AG09309 (cell line): Measurements from ENCODE around the gene INSR.

ENCODE experiments used
- DNase-seq: peaks from one replicate; pipeline ENCODE4 v3.0.0-alpha.2; 2010; ENCODE audit warnings: low read depth
- H3K4me3 ChIP-seq: 2 replicates; pipeline ENCODE4 v1.5.1; 2011; ENCODE audit warnings: mild to moderate bottlenecking, low read depth, low read length, moderate library complexity; ENCODE audit not compliant: control insufficient read depth
- TF ChIP-seq, protein P1 (sequence below): IDR thresholded peaks from 2 replicates; pipeline ENCODE4 v1.5.1; 2011; ENCODE audit warnings: mild to moderate bottlenecking, low read depth, low read length, inconsistent platforms; ENCODE audit not compliant: insufficient read depth, control insufficient read depth; ENCODE audit errors: missing control alignments

INSR gene

DNA sequence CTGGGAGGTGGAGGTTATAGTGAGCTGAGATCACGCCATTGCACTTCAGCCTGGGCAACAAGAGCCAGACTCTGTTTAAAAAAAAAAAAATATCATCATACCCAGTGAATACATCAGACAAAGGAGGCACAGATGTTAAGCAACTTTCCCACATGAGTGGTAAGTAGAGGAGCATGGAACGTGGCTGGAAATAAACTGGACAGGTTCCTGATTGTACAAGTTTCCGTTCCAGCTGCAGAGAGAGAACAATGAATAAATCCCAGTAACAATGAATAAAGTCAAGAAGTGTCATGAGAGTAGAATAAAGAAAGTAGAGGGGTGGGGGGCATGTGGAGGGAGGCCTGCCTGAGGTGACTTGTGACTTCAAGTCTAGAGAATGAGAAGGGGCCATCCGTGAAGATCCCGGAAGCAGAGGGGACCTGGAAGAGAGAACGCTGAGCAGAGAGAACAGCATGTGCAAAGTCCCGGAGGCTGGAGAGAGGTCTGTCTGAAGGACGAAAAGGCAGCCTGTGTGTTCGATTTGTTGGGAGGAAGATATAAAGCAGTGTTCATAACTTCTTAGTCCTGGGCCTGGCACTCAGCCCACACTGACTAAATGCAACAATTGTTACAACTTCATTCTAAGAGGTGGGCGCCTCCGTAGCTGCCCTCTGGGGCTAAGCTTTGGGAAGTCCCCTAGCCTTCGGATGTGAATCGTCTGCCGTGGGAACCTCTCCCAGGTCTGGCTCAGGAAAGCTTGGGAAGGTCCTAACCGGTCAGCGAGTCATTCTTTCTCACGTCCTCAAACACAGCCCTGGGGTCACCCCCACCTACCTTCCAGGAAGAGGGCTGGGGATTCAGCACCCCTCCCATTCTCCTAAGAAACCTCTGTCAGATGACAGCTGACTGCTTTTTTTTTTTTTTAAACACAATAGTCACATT, 39.2 kb upstream of the INSR start:
- TF ChIP-seq, protein P1, sequence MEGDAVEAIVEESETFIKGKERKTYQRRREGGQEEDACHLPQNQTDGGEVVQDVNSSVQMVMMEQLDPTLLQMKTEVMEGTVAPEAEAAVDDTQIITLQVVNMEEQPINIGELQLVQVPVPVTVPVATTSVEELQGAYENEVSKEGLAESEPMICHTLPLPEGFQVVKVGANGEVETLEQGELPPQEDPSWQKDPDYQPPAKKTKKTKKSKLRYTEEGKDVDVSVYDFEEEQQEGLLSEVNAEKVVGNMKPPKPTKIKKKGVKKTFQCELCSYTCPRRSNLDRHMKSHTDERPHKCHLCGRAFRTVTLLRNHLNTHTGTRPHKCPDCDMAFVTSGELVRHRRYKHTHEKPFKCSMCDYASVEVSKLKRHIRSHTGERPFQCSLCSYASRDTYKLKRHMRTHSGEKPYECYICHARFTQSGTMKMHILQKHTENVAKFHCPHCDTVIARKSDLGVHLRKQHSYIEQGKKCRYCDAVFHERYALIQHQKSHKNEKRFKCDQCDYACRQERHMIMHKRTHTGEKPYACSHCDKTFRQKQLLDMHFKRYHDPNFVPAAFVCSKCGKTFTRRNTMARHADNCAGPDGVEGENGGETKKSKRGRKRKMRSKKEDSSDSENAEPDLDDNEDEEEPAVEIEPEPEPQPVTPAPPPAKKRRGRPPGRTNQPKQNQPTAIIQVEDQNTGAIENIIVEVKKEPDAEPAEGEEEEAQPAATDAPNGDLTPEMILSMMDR: no peak
- H3K4me3 ChIP-seq: no peak overlapping the region
- DNase-seq: no peak

DNA sequence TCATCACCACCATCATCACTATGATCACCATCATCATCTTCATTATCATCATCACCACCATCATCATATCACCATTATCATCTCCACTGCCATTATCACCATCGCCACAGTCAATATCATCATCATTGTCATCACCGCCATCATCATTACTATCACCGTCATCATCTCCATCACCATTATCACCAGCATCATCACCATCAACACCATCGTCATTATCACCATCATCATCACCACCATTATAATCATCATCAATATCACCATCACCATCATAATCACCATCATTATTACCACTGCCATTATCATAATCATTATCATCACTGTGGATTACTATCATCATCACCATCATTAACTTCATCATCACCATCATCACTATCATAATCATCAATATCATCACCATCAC, 37.2 kb upstream of the INSR start:
- no peak overlapping the region for H3K4me3 ChIP-seq
- no peak for DNase-seq
- TF ChIP-seq, protein P1: no peak

DNA sequence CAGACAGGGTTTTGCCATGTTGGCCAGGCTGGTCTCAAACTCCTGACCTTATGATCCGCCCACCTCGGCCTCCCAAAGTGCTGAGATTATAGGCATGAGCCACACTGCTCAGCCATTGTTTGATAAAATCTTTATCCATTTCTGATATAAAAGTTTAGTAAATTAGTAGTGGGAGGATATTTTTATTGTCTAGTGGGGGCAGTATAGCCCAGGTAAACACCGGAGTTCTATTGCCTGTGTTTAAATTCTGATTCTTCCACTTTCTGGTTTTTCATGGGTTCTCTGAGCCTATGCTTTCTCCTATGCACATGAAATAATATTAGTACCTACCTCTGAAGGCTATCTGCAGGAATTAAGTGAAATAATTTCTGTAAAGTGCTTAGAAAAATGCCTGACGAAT, 34.4 kb upstream of the INSR start:
- TF ChIP-seq, protein P1: no peak
- H3K4me3 ChIP-seq: no peak overlapping the region
- DNase-seq: no peak

DNA sequence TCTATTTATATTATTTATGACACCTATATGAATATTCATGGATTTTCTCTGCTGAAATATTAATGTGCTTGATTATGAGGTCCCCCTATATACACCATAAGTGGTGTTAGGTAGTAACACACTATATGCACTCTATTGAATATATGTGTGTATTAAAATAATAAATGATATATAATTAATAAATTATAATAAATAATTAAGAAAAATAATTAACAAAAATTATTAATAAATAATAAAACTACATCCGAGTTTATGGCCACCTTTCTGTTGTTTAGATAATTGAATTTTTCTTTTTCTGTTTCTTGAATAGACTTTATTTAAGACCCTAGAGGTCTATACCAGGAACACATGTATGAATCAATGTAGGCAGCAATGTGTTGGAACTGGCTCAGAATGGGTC, 33.6 kb upstream of the INSR start:
- TF ChIP-seq, protein P1: no peak
- H3K4me3 ChIP-seq: no peak overlapping the region
- no peak for DNase-seq

DNA sequence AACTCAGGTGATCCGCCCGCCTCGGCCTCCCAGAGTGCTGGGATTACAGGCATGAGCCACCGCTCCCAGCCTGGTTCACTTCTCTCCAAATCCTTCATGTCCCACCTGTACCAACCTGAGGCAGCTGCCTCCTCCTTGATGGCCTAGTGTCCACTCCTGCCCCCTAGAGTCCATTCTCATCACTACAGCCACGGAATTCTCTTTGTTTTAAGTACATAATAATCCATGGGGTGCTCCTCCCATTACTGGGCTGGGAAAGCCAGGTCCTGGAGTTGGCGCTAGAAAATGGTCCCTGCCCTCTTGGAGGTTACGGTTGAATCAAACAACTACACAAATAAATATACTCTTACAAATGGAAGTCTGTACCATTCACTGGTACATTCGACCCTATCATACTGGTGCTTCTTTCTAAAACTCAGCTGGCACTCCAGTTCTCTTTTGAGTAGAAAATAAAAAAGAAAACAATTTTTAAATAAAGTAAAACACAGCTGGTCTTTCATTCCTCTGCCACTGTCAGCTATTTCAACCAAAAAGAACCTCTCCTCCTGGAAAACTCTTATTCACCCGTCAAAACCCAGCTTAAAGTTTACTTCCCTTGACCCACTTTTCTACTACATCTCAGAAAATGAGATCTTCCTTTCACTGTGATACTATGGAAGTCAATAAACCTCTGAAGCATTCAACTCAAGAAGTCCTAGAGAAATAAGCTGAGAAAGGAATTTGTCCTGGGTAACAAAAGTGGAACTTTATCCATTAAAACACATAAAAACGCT, 32.1 kb upstream of the INSR start:
- DNase-seq: no peak
- TF ChIP-seq, protein P1: peak; percentile 43
- no peak overlapping the region for H3K4me3 ChIP-seq

DNA sequence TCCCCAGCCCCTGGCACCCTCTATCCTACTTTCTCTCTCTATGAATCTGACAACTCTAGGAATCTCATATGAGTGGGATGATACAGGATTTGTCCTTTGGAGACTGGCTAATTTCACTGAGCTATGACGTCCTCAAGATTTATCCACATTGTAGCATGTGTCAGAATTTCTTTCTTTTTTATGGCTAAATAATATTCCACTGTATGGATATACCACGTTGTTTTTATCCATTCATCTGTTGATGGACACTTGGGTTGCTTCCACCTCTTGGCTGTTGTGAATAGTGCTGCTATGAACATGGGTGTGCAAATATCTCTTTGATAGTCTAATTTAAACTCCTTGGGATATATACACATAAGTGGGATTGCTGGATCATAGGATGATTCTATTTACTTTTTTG, 24.0 kb upstream of the INSR start:
- DNase-seq: no peak
- TF ChIP-seq, protein P1: no peak
- H3K4me3 ChIP-seq: no peak overlapping the region
